Breast epithelium (tissue), 3 donors: ENCODE results near the gene MRFAP1L1.

Source experiments
- CTCF ChIP-seq, 3 donors: fragments of 450-650 bp; IDR thresholded peaks; one replicate each; pipeline ENCODE4 v1.5.1; 2016 to 2017; ENCODE audit warnings: antibody characterized with exemption in 3 of 3, mild to moderate bottlenecking in 3 of 3, moderate library complexity in 3 of 3
- POLR2AphosphoS5 ChIP-seq, 3 donors: sonication (generic); formaldehyde crosslinking; IDR thresholded peaks; one replicate each; pipeline ENCODE4 v1.6.1; 2017; ENCODE audit warnings: antibody characterized with exemption in 3 of 3

DNA sequence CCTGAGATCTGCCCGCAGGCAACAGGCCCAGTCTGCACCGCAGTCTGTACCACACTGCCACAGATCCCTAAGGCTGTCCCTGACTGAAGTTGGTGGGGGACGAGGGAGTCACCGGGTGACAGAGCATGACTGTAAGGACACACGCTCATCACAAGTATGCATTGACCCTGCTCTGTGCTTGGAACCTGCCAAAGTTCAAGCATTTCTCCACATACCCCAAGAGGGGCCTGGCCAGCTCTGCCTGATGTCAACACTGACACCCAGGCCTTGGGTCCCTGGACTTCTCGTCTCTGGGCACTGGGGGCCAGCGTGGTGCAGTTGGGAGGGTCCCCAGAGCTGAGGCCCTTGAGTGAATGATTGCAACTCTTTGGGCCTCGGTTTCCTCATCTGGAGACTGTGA lies 14.2 kb upstream of the MRFAP1L1 start:
- TF ChIP-seq CTCF (IDR thresholded peaks at IDR 0.05) (no peak), POLR2AphosphoS5 (IDR thresholded peaks at IDR 0.05) (no peak)
